PC-9 (cell line): ENCODE data around the gene SLC10A7.

ENCODE experiments used
- CTCF ChIP-seq: fragments of 200-600 bp; sonication (generic); conservative IDR thresholded peaks from 2 replicates; pipeline ENCODE4 v1.6.1; 2017; ENCODE audit warnings: mixed run types, antibody characterized with exemption, mild to moderate bottlenecking, moderate library complexity
- EZH2 ChIP-seq: fragments of 200-600 bp; sonication (generic); IDR thresholded peaks from 2 replicates; pipeline ENCODE4 v1.8.0; 2017; ENCODE audit warnings: antibody characterized with exemption, low read depth

GRCh38 chr4:146478009-146478408 lies 43.7 kb downstream of the SLC10A7 start:
- TF ChIP-seq CTCF (no peak), EZH2 (no peak)
